Right lobe of liver (tissue), 4 donors: ENCODE measurements around the gene FTO.

ENCODE experiments used
- POLR2A ChIP-seq: fragments of 450-650 bp; IDR thresholded peaks from one replicate; pipeline ENCODE4 v1.6.1; 2017; ENCODE audit warnings: antibody characterized with exemption, mild to moderate bottlenecking
- TF ChIP-seq, protein P1 (sequence below), 4 donors: fragments of 200-600 bp in 3 of 4; fragments of 450-650 bp in 1 of 4; IDR thresholded peaks; one replicate each; pipeline versions ENCODE4 v1.5.1 to v1.8.0; 2016 to 2022; ENCODE audit warnings: antibody characterized with exemption in 4 of 4, mild to moderate bottlenecking in 2 of 4
- donor health status: DM: no; HTN: no; CAD: no.
- donor health status: DM: no; HTN: no; CAD: no.
- donor health status: DM: no; HTN: yes; CAD: no.

DNA sequence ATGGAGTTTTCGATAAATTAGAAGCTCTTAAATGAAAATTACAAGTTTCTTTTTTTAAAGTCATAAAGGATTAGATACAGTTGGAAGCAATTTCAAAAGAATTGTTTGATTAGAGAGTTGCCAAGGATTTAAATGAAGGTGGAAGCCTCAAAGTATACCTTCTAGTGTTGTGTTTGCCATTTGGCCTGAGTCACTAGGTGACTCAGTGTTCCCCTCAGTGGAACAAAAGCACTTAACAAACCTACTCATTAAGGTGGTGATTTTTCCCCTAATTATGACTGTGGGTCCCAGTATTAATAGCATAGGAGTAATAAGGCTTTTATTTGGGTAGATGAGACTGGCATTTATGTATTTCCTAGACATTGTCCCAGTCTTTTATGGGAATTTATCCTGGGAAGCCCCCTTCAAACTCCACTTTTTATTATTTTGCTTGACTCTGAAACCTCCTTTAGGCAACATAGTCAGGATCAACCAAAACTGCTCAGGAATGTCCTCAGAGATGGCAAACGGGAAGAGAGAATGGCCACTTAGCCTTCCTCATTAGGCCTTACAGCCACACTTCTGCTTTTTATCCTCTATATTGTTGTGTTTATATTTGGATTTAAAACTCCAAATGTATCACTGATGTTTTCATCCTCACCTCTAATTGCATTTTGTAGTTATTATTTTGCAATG, 161.0 kb downstream of the FTO start:
- no peak for TF ChIP-seq POLR2A
- TF ChIP-seq, protein P1, sequence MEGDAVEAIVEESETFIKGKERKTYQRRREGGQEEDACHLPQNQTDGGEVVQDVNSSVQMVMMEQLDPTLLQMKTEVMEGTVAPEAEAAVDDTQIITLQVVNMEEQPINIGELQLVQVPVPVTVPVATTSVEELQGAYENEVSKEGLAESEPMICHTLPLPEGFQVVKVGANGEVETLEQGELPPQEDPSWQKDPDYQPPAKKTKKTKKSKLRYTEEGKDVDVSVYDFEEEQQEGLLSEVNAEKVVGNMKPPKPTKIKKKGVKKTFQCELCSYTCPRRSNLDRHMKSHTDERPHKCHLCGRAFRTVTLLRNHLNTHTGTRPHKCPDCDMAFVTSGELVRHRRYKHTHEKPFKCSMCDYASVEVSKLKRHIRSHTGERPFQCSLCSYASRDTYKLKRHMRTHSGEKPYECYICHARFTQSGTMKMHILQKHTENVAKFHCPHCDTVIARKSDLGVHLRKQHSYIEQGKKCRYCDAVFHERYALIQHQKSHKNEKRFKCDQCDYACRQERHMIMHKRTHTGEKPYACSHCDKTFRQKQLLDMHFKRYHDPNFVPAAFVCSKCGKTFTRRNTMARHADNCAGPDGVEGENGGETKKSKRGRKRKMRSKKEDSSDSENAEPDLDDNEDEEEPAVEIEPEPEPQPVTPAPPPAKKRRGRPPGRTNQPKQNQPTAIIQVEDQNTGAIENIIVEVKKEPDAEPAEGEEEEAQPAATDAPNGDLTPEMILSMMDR (IDR thresholded peaks at IDR 0.05), result no peak
